Progenitor cell of endocrine pancreas (in vitro differentiated cells): ENCODE results near the gene BRPF3. TPM values are rescaled to one million over a fixed set of nuclear protein-coding genes. Genes with fewer than 3 reads are reported as not detected.

Experiments
- DNase-seq: peaks from one replicate; pipeline ENCODE4 v3.0.0; 2021; ENCODE audit warnings: low spot score; ENCODE audit not compliant: unreplicated experiment
- H3K27ac Mint-ChIP-seq: 2 replicates; pipeline ENCODE4 v1.8.0; 2021; ENCODE audit warnings: mild to moderate bottlenecking, moderate library complexity, mixed read lengths
- H3K27me3 Mint-ChIP-seq: 2 replicates; pipeline ENCODE4 v1.8.0; 2021; ENCODE audit warnings: mixed read lengths
- H3K36me3 Mint-ChIP-seq: 2 replicates; pipeline ENCODE4 v1.8.0; 2022; ENCODE audit warnings: mixed read lengths; ENCODE audit not compliant: insufficient read depth
- H3K4me1 Mint-ChIP-seq: 2 replicates; pipeline ENCODE4 v1.8.0; 2021; ENCODE audit warnings: low read depth, mixed read lengths
- H3K4me3 Mint-ChIP-seq: 2 replicates; pipeline ENCODE4 v1.8.0; 2021; ENCODE audit warnings: low read depth, mild to moderate bottlenecking, moderate library complexity, mixed read lengths
- H3K9me3 Mint-ChIP-seq: 2 replicates; pipeline ENCODE4 v1.8.0; 2021; ENCODE audit warnings: low read depth, mixed read lengths
- total RNA-seq: library from RNA; stranded (reverse); gene quantifications from 2 replicates; pipeline ENCODE4 v1.2.1, GENCODE V29; 2021
- TF ChIP-seq, protein P1 (sequence below): fragments of 200-600 bp; sonication (generic); IDR thresholded peaks from one replicate; pipeline ENCODE4 v1.5.0; 2021; ENCODE audit warnings: antibody characterized with exemption, mild to moderate bottlenecking; ENCODE audit not compliant: unreplicated experiment

BRPF3 gene
- total RNA-seq, 1 donor from 2014 or later, result 73.1 TPM

DNA sequence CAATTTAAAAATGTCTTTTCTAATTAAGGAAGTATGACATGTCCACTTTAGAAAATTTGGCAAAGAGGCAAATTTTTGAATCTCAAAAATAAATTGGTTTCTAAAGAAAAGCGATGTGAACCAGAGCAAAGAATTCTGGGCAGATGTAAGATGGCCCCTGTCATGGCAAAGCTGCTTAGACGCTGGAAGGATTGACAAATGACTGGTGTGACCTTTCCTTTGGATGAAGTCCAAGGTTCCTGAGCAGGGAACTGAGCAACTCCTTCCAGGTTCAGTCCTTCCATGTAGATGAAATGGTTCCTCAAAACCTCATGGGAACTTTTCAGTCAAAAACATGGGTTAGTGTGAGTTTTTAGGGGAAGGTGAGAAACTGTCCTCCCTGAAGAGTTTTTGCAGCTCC is 25.1 kb downstream of the BRPF3 start:
- TF ChIP-seq, protein P1, sequence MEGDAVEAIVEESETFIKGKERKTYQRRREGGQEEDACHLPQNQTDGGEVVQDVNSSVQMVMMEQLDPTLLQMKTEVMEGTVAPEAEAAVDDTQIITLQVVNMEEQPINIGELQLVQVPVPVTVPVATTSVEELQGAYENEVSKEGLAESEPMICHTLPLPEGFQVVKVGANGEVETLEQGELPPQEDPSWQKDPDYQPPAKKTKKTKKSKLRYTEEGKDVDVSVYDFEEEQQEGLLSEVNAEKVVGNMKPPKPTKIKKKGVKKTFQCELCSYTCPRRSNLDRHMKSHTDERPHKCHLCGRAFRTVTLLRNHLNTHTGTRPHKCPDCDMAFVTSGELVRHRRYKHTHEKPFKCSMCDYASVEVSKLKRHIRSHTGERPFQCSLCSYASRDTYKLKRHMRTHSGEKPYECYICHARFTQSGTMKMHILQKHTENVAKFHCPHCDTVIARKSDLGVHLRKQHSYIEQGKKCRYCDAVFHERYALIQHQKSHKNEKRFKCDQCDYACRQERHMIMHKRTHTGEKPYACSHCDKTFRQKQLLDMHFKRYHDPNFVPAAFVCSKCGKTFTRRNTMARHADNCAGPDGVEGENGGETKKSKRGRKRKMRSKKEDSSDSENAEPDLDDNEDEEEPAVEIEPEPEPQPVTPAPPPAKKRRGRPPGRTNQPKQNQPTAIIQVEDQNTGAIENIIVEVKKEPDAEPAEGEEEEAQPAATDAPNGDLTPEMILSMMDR, result no peak
- no peaks in the 10 kb centered on the region for H3K9me3 Mint-ChIP-seq
- peaks cover 6% of the 10 kb centered on the region for H3K4me1 Mint-ChIP-seq
- H3K27me3 Mint-ChIP-seq, result no peaks in the 10 kb centered on the region
- no peak overlapping the region for H3K4me3 Mint-ChIP-seq
- H3K27ac Mint-ChIP-seq, result no peak overlapping the region
- no peak for DNase-seq
- peaks cover 18% of the 10 kb centered on the region for H3K36me3 Mint-ChIP-seq

DNA sequence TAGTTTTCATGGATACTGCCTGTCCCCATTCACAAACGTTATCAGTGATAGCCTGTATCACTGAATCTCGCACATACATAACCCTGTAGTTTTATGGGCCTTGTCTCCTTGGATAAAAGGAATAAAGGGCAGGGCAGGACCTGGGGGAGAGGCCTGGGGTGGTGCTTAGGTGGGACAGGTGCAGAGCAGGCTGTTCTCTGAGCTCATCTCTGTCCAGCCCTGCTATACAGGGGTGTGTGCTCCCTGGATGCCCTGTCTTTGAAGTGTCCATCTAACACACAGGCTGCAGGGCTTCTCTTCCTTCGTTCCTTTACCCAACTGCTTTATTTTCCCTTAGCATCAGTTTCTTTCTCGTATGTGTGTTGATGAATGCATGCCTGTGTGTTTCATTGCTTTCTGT is 26.4 kb downstream of the BRPF3 start:
- Mint-ChIP-seq H3K36me3 (peaks cover 20% of the 10 kb centered on the region), H3K27ac (no peak overlapping the region), H3K4me3 (no peak overlapping the region), H3K27me3 (no peaks in the 10 kb centered on the region), H3K9me3 (no peaks in the 10 kb centered on the region), H3K4me1 (peaks cover 17% of the 10 kb centered on the region)
- no peak for DNase-seq
- TF ChIP-seq, protein P1, result no peak

DNA sequence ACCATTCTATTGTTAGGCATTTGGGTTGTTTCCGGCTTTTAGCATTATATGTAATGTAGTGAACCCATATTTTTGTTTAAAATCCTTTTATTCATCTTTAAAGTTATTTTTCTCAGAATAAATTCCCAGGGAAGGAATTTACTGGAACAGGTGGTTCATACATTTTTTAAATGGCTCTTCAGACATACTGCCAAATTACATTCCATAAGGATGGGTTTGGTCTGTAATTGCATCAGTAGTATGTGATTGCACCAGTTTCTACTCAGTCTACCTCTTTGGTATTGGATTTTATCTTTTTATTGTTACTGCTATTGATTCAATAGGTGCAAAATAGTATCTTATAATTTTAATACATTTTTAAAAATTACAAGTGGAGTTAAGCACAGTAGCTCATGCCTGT is 27.2 kb downstream of the BRPF3 start:
- H3K27ac Mint-ChIP-seq, result no peak overlapping the region
- H3K36me3 Mint-ChIP-seq, result peaks cover 19% of the 10 kb centered on the region
- peaks cover 18% of the 10 kb centered on the region for H3K4me1 Mint-ChIP-seq
- no peaks in the 10 kb centered on the region for H3K9me3 Mint-ChIP-seq
- no peak for DNase-seq
- no peaks in the 10 kb centered on the region for H3K27me3 Mint-ChIP-seq
- no peak overlapping the region for H3K4me3 Mint-ChIP-seq
- TF ChIP-seq, protein P1, result no peak

DNA sequence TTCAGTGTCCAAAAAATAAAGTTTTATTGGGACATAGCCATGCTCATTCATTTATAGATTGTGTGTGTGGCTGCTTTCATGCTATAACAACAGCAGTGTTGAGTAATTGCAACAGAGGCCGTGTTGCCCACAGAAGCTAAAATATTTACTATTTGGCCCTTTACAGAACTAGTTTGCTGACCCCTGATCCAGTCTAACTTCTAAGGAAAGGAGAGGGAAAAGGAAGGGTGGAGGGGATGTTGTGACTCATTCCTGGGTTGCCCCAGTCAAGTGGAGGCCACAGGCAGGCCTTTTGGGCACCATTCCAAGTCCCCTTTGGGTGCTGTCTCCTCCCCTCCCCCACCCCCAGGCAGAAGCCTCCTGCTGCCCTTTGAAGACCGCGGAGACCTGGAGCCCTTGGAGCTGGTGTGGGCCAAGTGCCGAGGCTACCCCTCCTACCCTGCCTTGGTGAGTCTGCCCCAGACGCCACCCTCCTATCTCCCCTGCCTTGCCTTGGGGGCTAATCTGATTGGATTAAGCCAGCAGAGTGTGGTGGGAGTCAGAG is 28.4 kb downstream of the BRPF3 start:
- TF ChIP-seq, protein P1, result no peak
- no peak overlapping the region for H3K4me3 Mint-ChIP-seq
- H3K9me3 Mint-ChIP-seq, result no peaks in the 10 kb centered on the region
- H3K27ac Mint-ChIP-seq, result no peak overlapping the region
- H3K36me3 Mint-ChIP-seq, result peaks cover 23% of the 10 kb centered on the region
- DNase-seq, result no peak
- H3K4me1 Mint-ChIP-seq, result peaks cover 18% of the 10 kb centered on the region
- no peaks in the 10 kb centered on the region for H3K27me3 Mint-ChIP-seq

DNA sequence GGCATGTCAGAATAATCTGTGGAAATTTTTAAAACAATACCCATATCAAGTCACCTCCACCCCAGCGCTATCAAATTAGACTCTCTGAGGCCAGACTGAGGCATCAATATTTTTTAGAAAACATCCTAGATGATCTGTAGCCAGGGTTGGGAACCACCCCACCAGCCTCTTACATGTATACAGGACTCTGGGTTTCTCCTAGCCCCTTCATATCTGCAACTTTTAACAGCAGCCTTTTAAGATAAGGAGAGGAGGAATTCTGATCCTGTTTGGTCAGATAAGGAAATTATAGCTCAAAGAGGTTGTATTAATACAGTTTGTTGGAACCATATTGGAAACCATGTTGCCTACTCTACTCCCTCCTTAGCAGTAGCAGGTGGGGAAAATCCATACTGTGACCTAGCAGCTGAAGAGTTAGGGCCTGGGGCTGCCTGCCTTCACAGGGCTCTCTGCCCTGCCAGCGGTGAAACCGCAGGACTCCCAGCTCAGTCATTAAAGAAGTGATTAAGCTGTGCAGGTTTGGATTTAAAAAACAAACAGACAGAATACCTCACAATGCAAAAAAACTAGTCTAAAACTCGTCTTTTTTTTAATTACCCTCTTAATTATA is 30.0 kb downstream of the BRPF3 start:
- no peak overlapping the region for H3K4me3 Mint-ChIP-seq
- TF ChIP-seq, protein P1, result no peak

More for the DNA sequence above, 30.0 kb downstream of the BRPF3 start:
- H3K4me1 Mint-ChIP-seq, result peaks cover 18% of the 10 kb centered on the region
- H3K27ac Mint-ChIP-seq, result no peak overlapping the region
- no peaks in the 10 kb centered on the region for H3K9me3 Mint-ChIP-seq
- H3K36me3 Mint-ChIP-seq, result peaks cover 31% of the 10 kb centered on the region
- DNase-seq, result no peak
- H3K27me3 Mint-ChIP-seq, result no peaks in the 10 kb centered on the region
